SK-N-SH (cell line): ENCODE measurements around the gene TCP10L. TPM values are rescaled to one million over a fixed set of nuclear protein-coding genes. Genes with fewer than 3 reads are reported as not detected.

Source experiments
- CTCF ChIA-PET: fragments of 300-600, 350-600 bp; formaldehyde crosslinking; extraction: SDS; loops from one replicate; lab custom pipeline; 2021; lab: Yijun Ruan, JAX
- POLR2A ChIA-PET: fragments of 350-600 bp; sonication (Branson Sonifier 250); formaldehyde crosslinking; extraction: SDS; loops from one replicate; lab custom pipeline; 2020; ENCODE audit warnings: antibody characterized with exemption, inconsistent platforms; lab: Yijun Ruan, JAX
- DNase-seq: peaks from one replicate; pipeline ENCODE4 v3.0.0; 2012
- H2AFZ ChIP-seq: fragments of 200-600 bp; sonication (generic); 2 replicates; pipeline ENCODE4 v1.8.1; 2016; ENCODE audit warnings: antibody characterized with exemption, mild to moderate bottlenecking, low read depth
- H3F3A ChIP-seq: fragments of 200-600 bp; sonication (generic); replicated peaks from 2 replicates; pipeline ENCODE3; 2016; ENCODE audit warnings: antibody characterized with exemption, mild to moderate bottlenecking; ENCODE audit not compliant: insufficient read depth
- H3K27ac ChIP-seq, 2 experiments: fragments of 200-500 bp in 1 of 2; fragments of 200-600 bp in 1 of 2; sonication (Bioruptor generic) in 1 of 2; sonication (generic), shearing (Covaris generic) in 1 of 2; 2 replicates each; pipeline versions ENCODE4 v1.5.1 to v1.6.1; 2014 to 2016; ENCODE audit warnings: low read depth in 2 of 2, inconsistent platforms in 1 of 2, low read length in 1 of 2, mild to moderate bottlenecking in 1 of 2, mixed read lengths in 1 of 2
- H3K27me3 ChIP-seq: fragments of 200-600 bp; sonication (generic), shearing (Covaris generic); 2 replicates; pipeline ENCODE4 v1.6.1; 2016; ENCODE audit warnings: mixed run types; ENCODE audit not compliant: insufficient read depth
- H3K36me3 ChIP-seq, 2 experiments: fragments of 200-500 bp in 1 of 2; fragments of 200-600 bp in 1 of 2; sonication (Bioruptor generic) in 1 of 2; sonication (generic) in 1 of 2; replicated peaks in 1 of 2; 2 replicates each; pipeline versions ENCODE3 to v1.5.1; 2014 to 2016; ENCODE audit warnings: low read length in 1 of 2, mild to moderate bottlenecking in 1 of 2; ENCODE audit not compliant: insufficient read depth in 2 of 2, control insufficient read depth in 1 of 2
- H3K4me1 ChIP-seq, 2 experiments: fragments of 200-500 bp in 1 of 2; fragments of 200-600 bp in 1 of 2; sonication (Bioruptor generic) in 1 of 2; sonication (generic), shearing (Covaris generic) in 1 of 2; 2 replicates each; pipeline versions ENCODE4 v1.5.1 to v1.6.1; 2014 to 2016; ENCODE audit warnings: low read depth in 1 of 2, low read length in 1 of 2, mixed run types in 1 of 2; ENCODE audit not compliant: insufficient read depth in 2 of 2, control insufficient read depth in 1 of 2
- H3K4me2 ChIP-seq: fragments of 200-600 bp; sonication (generic), shearing (Covaris generic); 2 replicates; pipeline ENCODE4 v1.6.1; 2017; ENCODE audit warnings: mixed run types
- H3K4me3 ChIP-seq, 2 experiments: fragments of 200-500 bp in 1 of 2; fragments of 200-600 bp in 1 of 2; sonication (Bioruptor generic) in 1 of 2; sonication (generic), shearing (Covaris generic) in 1 of 2; 2 replicates each; pipeline versions ENCODE4 v1.5.1 to v1.8.1; 2014 to 2016; ENCODE audit warnings: low read depth in 2 of 2, inconsistent platforms in 1 of 2, low read length in 1 of 2, mild to moderate bottlenecking in 1 of 2, mixed read lengths in 1 of 2, moderate library complexity in 1 of 2
- H3K79me2 ChIP-seq: fragments of 200-600 bp; sonication (generic); 2 replicates; pipeline ENCODE4 v1.8.1; 2017; ENCODE audit warnings: mild to moderate bottlenecking; ENCODE audit not compliant: insufficient read depth
- H3K9ac ChIP-seq: fragments of 200-600 bp; sonication (generic); 2 replicates; pipeline ENCODE4 v1.6.1; 2017; ENCODE audit warnings: mixed run types
- H3K9me2 ChIP-seq: fragments of 200-600 bp; sonication (generic); 2 replicates; pipeline ENCODE4 v1.6.1; 2017; ENCODE audit warnings: mixed run types
- H3K9me3 ChIP-seq: fragments of 200-600 bp; sonication (generic); 2 replicates; pipeline ENCODE4 v1.6.1; 2017; ENCODE audit warnings: mixed run types, mild to moderate bottlenecking, moderate library complexity
- H4K20me1 ChIP-seq: fragments of 200-600 bp; sonication (generic); 2 replicates; pipeline ENCODE4 v1.6.1; 2017; ENCODE audit warnings: mild to moderate bottlenecking, mixed run types; ENCODE audit not compliant: insufficient read depth
- CHD2 ChIP-seq: fragments of 150-350 bp; IDR thresholded peaks from 2 replicates; pipeline ENCODE4 v1.6.1; 2018; ENCODE audit warnings: low read length; ENCODE audit not compliant: partially characterized antibody
- FOSL2 ChIP-seq: IDR thresholded peaks from 2 replicates; pipeline ENCODE4 v1.4.0; 2012; ENCODE audit warnings: low read depth, mild to moderate bottlenecking, moderate library complexity, borderline replicate concordance
- FOXM1 ChIP-seq: IDR thresholded peaks from 2 replicates; pipeline ENCODE4 v1.4.0; 2012; ENCODE audit warnings: low read depth, mild to moderate bottlenecking
- GABPA ChIP-seq: IDR thresholded peaks from 2 replicates; pipeline ENCODE4 v1.4.0; 2012; ENCODE audit warnings: low read depth, mild to moderate bottlenecking
- MEF2A ChIP-seq: IDR thresholded peaks from 2 replicates; pipeline ENCODE4 v1.4.0; 2012; ENCODE audit warnings: low read depth, borderline replicate concordance
- MXI1 ChIP-seq: IDR thresholded peaks from 2 replicates; pipeline ENCODE4 v1.6.1; 2012; ENCODE audit warnings: mild to moderate bottlenecking, low read depth, low read length, improper control_type of control experiment
- PBX3 ChIP-seq: IDR thresholded peaks from 2 replicates; pipeline ENCODE4; 2012
- POLR2AphosphoS5 ChIP-seq: IDR thresholded peaks from 2 replicates; pipeline ENCODE4 v1.6.1; 2012; ENCODE audit warnings: low read depth, low read length
- RXRA ChIP-seq: IDR thresholded peaks from 2 replicates; pipeline ENCODE4 v1.4.0; 2012; ENCODE audit warnings: low read depth, mild to moderate bottlenecking, borderline replicate concordance
- SIN3A ChIP-seq: IDR thresholded peaks from 2 replicates; pipeline ENCODE4 v1.6.1; 2012; ENCODE audit warnings: low read depth, mild to moderate bottlenecking, low read length, moderate library complexity, borderline replicate concordance
- SMC3 ChIP-seq: IDR thresholded peaks from 2 replicates; pipeline ENCODE4 v1.6.1; 2012; ENCODE audit warnings: low read depth, low read length, improper control_type of control experiment
- TCF12 ChIP-seq: IDR thresholded peaks from 2 replicates; pipeline ENCODE4 v1.4.0; 2012
- USF1 ChIP-seq: IDR thresholded peaks from 2 replicates; pipeline ENCODE4 v1.4.0; 2012; ENCODE audit warnings: low read depth, borderline replicate concordance
- YY1 ChIP-seq: IDR thresholded peaks from 2 replicates; pipeline ENCODE4 v1.4.0; 2012; ENCODE audit warnings: low read depth, mild to moderate bottlenecking
- WGBS: methylation state at CpG from one replicate; pipeline ENCODE4 v1.1.6; 2017; ENCODE audit warnings: low lambda C conversion rate; 5-methylcytosine and 5-hydroxymethylcytosine counted together
- polyA plus RNA-seq, 3 experiments: library from polyadenylated mRNA; depleted of rRNA; stranded (reverse); fragments of >200 nt; gene quantifications; 2 replicates each; pipeline ENCODE4 v1.2.3, GENCODE V29; 2012

Gene TCP10L
- polyA plus RNA-seq, 1 of the 3 experiments (the other 2 are of a cell fraction): 0.33 TPM

DNA sequence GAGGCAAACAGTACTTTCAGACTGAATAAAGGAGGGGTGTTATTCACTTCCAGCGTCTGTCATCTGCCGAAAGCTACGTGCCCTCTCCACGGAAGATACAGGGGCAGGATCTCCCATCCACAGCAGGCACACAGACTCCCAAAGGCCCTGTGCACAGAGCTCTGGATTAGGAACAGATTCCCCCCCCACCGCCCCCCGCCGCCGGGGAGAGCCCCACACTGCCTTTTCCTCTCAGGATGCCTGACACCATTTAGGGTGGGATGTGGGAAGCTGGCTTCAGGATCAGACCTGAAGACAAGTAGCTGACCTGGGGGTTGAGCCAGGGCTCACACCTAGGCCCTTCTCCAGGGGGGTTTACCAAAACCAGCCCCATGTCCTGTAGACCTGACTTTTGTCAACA lies 8.4 kb upstream of the TCP10L start:
- POLR2A ChIA-PET: no interaction called here
- Histone ChIP-seq H3K9me3 (no peaks in the 10 kb centered on the region), H4K20me1 (no peaks in the 10 kb centered on the region), H3K9ac (no peak overlapping the region), H3K4me1 (peaks cover 0 to 3% of the 10 kb centered on the region in 2 experiments; a peak in 1 of 4 replicates), H3K79me2 (no peaks in the 10 kb centered on the region), H3K36me3 (peaks cover 0 to 5% of the 10 kb centered on the region in 2 experiments), H3K27me3 (no peaks in the 10 kb centered on the region), H3F3A (peaks cover 12% of the 10 kb centered on the region), H3K4me3 (no peak overlapping the region), H2AFZ (no peak overlapping the region), H3K4me2 (no peak overlapping the region), H3K9me2 (no peaks in the 10 kb centered on the region), H3K27ac (no peak overlapping the region)
- 84% methylated on average over 7 of the region's 8 CpGs for WGBS
- CTCF ChIA-PET: interaction anchor here (1.2 to 1.3 kb wide), 2 partner anchors 24 to 190 kb away, joined by 4 read pairs; no protein-coding TSS in a partner anchor
- DNase-seq: no peak
- no peak for TF ChIP-seq POLR2AphosphoS5

- TF ChIP-seq RXRA: no peak
- TF ChIP-seq, all 33 proteins: peak for 0
These were observed 7.7 kb upstream of the TCP10L start for GRCh38 chr21:32592929-32593502.

GRCh38 chr21:32590130-32590529 lies 4.8 kb upstream of the TCP10L start:
- Histone ChIP-seq H3K4me2 (no peak overlapping the region), H4K20me1 (no peaks in the 10 kb centered on the region), H3K9me3 (no peaks in the 10 kb centered on the region), H3K27ac (no peak overlapping the region), H2AFZ (no peak overlapping the region), H3K36me3 (no peaks in the 10 kb centered on the region), H3K4me3 (no peak overlapping the region), H3K27me3 (no peaks in the 10 kb centered on the region), H3K4me1 (no peaks in the 10 kb centered on the region; a peak in 1 of 4 replicates), H3K79me2 (no peaks in the 10 kb centered on the region), H3F3A (no peaks in the 10 kb centered on the region), H3K9ac (no peak overlapping the region), H3K9me2 (no peaks in the 10 kb centered on the region)
- WGBS: 80% methylated on average over 4 of the region's 4 CpGs
- ChIA-PET CTCF (interaction anchor here (2.1 to 3.6 kb wide), 2 partner anchors 11 to 21 kb away, joined by 7 to 24 read pairs; no protein-coding TSS in a partner anchor), POLR2A (no interaction called here)
- no peak for DNase-seq
- TF ChIP-seq SIN3A: no peak

More at GRCh38 chr21:32592929-32593502, 7.7 kb upstream of the TCP10L start:
- CTCF ChIA-PET: interaction anchor here (1.2 to 1.3 kb wide), 2 partner anchors 23 to 190 kb away, joined by 4 read pairs; no protein-coding TSS in a partner anchor
- no peak for DNase-seq
- Histone ChIP-seq H3F3A (peaks cover 12% of the 10 kb centered on the region), H3K9me2 (no peaks in the 10 kb centered on the region), H3K4me2 (no peak overlapping the region), H3K27ac (no peak overlapping the region), H3K36me3 (peaks cover 0 to 2% of the 10 kb centered on the region in 2 experiments), H3K4me3 (no peak overlapping the region), H4K20me1 (no peaks in the 10 kb centered on the region), H2AFZ (no peak overlapping the region), H3K9ac (no peak overlapping the region), H3K79me2 (no peaks in the 10 kb centered on the region), H3K9me3 (no peaks in the 10 kb centered on the region), H3K4me1 (peaks cover 0 to 3% of the 10 kb centered on the region in 2 experiments; a peak in 1 of 4 replicates), H3K27me3 (no peaks in the 10 kb centered on the region)
- 87% methylated on average over 9 of the region's 10 CpGs for WGBS
- POLR2A ChIA-PET: no interaction called here

- Histone ChIP-seq H3K4me3 (no peak overlapping the region), H3F3A (no peaks in the 10 kb centered on the region), H3K9ac (no peak overlapping the region), H3K4me2 (no peak overlapping the region), H3K4me1 (no peaks in the 10 kb centered on the region), H3K27me3 (no peaks in the 10 kb centered on the region), H3K36me3 (no peaks in the 10 kb centered on the region), H3K9me3 (no peaks in the 10 kb centered on the region), H4K20me1 (no peaks in the 10 kb centered on the region), H2AFZ (no peak overlapping the region), H3K79me2 (no peaks in the 10 kb centered on the region), H3K27ac (no peak overlapping the region), H3K9me2 (no peaks in the 10 kb centered on the region)
- ChIA-PET CTCF (interaction anchor here (0.8 to 2.2 kb wide), 4 partner anchors 9 to 184 kb away, joined by 3 to 7 read pairs (median 6); no protein-coding TSS in a partner anchor), POLR2A (no interaction called here)
- no peak for TF ChIP-seq RXRA
- no peak for TF ChIP-seq PBX3
- no peak for TF ChIP-seq MEF2A
- TF ChIP-seq CHD2: no peak
- TF ChIP-seq YY1: no peak
- no peak for TF ChIP-seq SMC3
- TF ChIP-seq TCF12: no peak
- no peak for TF ChIP-seq GABPA
- no peak for TF ChIP-seq FOXM1
- no peak for TF ChIP-seq MXI1
- no peak for TF ChIP-seq USF1
- TF ChIP-seq FOSL2: no peak
- DNase-seq: no peak
- WGBS: 93% methylated on average over 5 of the region's 5 CpGs
These were observed 2.3 kb upstream of the TCP10L start for GRCh38 chr21:32587651-32588050.
